ENCODE results near the gene RGS4. TPM values are rescaled to one million over a fixed set of nuclear protein-coding genes. Genes with fewer than 3 reads are reported as not detected.
"Not testable (repeated sequence)": the region's sequence is repeated elsewhere in the genome, so short reads cannot be mapped to it uniquely, and the experiment has no call there.

RGS4 gene
- total RNA-seq, 1 experiment from 2014 or later = not detected

- H2AFZ ChIP-seq (ENCODE audit: low read length) = no peak overlapping the region
- no peaks in the 10 kb centered on the region for H3K9me3 ChIP-seq (ENCODE audit: low read length)
- no peaks in the 10 kb centered on the region for H3K9me2 ChIP-seq (replicated peaks; ENCODE audit: insufficient read depth, low read length)
- no peak overlapping the region for H3K4me2 ChIP-seq (ENCODE audit: low read depth, low read length, poor library complexity, severe bottlenecking)
- H3K4me1 ChIP-seq (ENCODE audit: low read length) = no peaks in the 10 kb centered on the region
- H3K36me3 ChIP-seq (ENCODE audit: insufficient read depth, low read length) = no peaks in the 10 kb centered on the region
- no peaks in the 10 kb centered on the region for H3K27me3 ChIP-seq (ENCODE audit: low read length)
- H3K9ac ChIP-seq (ENCODE audit: low read length) = no peak overlapping the region
- no peaks in the 10 kb centered on the region for H4K20me1 ChIP-seq (ENCODE audit: insufficient read depth, low read depth, low read length)
- DNase-seq = no peak
- no peak overlapping the region for H3K4me3 ChIP-seq (ENCODE audit: low read length)
- no peak overlapping the region for H3K27ac ChIP-seq (ENCODE audit: low read length)
- no peaks in the 10 kb centered on the region for H3K79me2 ChIP-seq (ENCODE audit: low read length)
Observed at GRCh38 chr1:163083690-163084089, 14.5 kb downstream of the RGS4 start.

- no peak for DNase-seq
Observed at GRCh38 chr1:163084330-163084729, 15.2 kb downstream of the RGS4 start.

GRCh38 chr1:163085041-163085903 is 16.1 kb downstream of the RGS4 start:
- Histone ChIP-seq H3K4me3 (ENCODE audit: low read length) (no peak overlapping the region), H2AFZ (ENCODE audit: low read length) (no peak overlapping the region), H3K9ac (ENCODE audit: low read length) (no peak overlapping the region), H3K4me2 (ENCODE audit: low read depth, low read length, poor library complexity, severe bottlenecking) (no peak overlapping the region), H3K79me2 (ENCODE audit: low read length) (no peaks in the 10 kb centered on the region), H3K9me2 (replicated peaks; ENCODE audit: insufficient read depth, low read length) (no peaks in the 10 kb centered on the region), H4K20me1 (ENCODE audit: insufficient read depth, low read depth, low read length) (no peaks in the 10 kb centered on the region), H3K27me3 (ENCODE audit: low read length) (no peaks in the 10 kb centered on the region), H3K9me3 (ENCODE audit: low read length) (no peaks in the 10 kb centered on the region), H3K36me3 (ENCODE audit: insufficient read depth, low read length) (no peaks in the 10 kb centered on the region), H3K4me1 (ENCODE audit: low read length) (no peaks in the 10 kb centered on the region), H3K27ac (ENCODE audit: low read length) (no peak overlapping the region)
- DNase-seq = no peak

More at GRCh38 chr1:163084330-163084729, 15.2 kb downstream of the RGS4 start:
- H3K4me1 ChIP-seq (ENCODE audit: low read length) = no peaks in the 10 kb centered on the region
- no peak overlapping the region for H3K27ac ChIP-seq (ENCODE audit: low read length)
- no peaks in the 10 kb centered on the region for H3K79me2 ChIP-seq (ENCODE audit: low read length)
- H3K36me3 ChIP-seq (ENCODE audit: insufficient read depth, low read length) = no peaks in the 10 kb centered on the region
- no peak overlapping the region for H3K4me3 ChIP-seq (ENCODE audit: low read length)
- H3K27me3 ChIP-seq (ENCODE audit: low read length) = no peaks in the 10 kb centered on the region
- H3K9me2 ChIP-seq (replicated peaks; ENCODE audit: insufficient read depth, low read length) = no peaks in the 10 kb centered on the region
- no peaks in the 10 kb centered on the region for H3K9me3 ChIP-seq (ENCODE audit: low read length)
- no peak overlapping the region for H3K4me2 ChIP-seq (ENCODE audit: low read depth, low read length, poor library complexity, severe bottlenecking)
- no peak overlapping the region for H2AFZ ChIP-seq (ENCODE audit: low read length)
- H4K20me1 ChIP-seq (ENCODE audit: insufficient read depth, low read depth, low read length) = no peaks in the 10 kb centered on the region
- no peak overlapping the region for H3K9ac ChIP-seq (ENCODE audit: low read length)

- no peak overlapping the region for H2AFZ ChIP-seq (ENCODE audit: low read length)
- H3K36me3 ChIP-seq (ENCODE audit: insufficient read depth, low read length) = no peaks in the 10 kb centered on the region
- H3K9me2 ChIP-seq (replicated peaks; ENCODE audit: insufficient read depth, low read length) = no peaks in the 10 kb centered on the region
- no peak overlapping the region for H3K4me3 ChIP-seq (ENCODE audit: low read length)
- no peaks in the 10 kb centered on the region for H4K20me1 ChIP-seq (ENCODE audit: insufficient read depth, low read depth, low read length)
- H3K79me2 ChIP-seq (ENCODE audit: low read length) = no peaks in the 10 kb centered on the region
- H3K4me2 ChIP-seq (ENCODE audit: low read depth, low read length, poor library complexity, severe bottlenecking) = no peak overlapping the region
- no peak for DNase-seq
- no peak overlapping the region for H3K27ac ChIP-seq (ENCODE audit: low read length)
- no peaks in the 10 kb centered on the region for H3K27me3 ChIP-seq (ENCODE audit: low read length)
- H3K4me1 ChIP-seq (ENCODE audit: low read length) = no peaks in the 10 kb centered on the region
- H3K9me3 ChIP-seq (ENCODE audit: low read length) = no peaks in the 10 kb centered on the region
- no peak overlapping the region for H3K9ac ChIP-seq (ENCODE audit: low read length)
Observed at GRCh38 chr1:163085904-163086268, 16.7 kb downstream of the RGS4 start.

GRCh38 chr1:163089117-163089516 is 20.0 kb downstream of the RGS4 start:
- not testable (repeated sequence) for H3K9me2 ChIP-seq (replicated peaks; ENCODE audit: insufficient read depth, low read length); H3K4me1 ChIP-seq (ENCODE audit: low read length); H3K4me2 ChIP-seq (ENCODE audit: low read depth, low read length, poor library complexity, severe bottlenecking); DNase-seq; H3K79me2 ChIP-seq (ENCODE audit: low read length); H3K4me3 ChIP-seq (ENCODE audit: low read length); H3K9ac ChIP-seq (ENCODE audit: low read length); H3K9me3 ChIP-seq (ENCODE audit: low read length); H3K36me3 ChIP-seq (ENCODE audit: insufficient read depth, low read length); H4K20me1 ChIP-seq (ENCODE audit: insufficient read depth, low read depth, low read length); H3K27ac ChIP-seq (ENCODE audit: low read length); H2AFZ ChIP-seq (ENCODE audit: low read length); H3K27me3 ChIP-seq (ENCODE audit: low read length)

GRCh38 chr1:163090321-163090945 is 21.3 kb downstream of the RGS4 start:
- Histone ChIP-seq H3K4me1 (ENCODE audit: low read length) (no peaks in the 10 kb centered on the region), H2AFZ (ENCODE audit: low read length) (no peak overlapping the region), H3K9me2 (replicated peaks; ENCODE audit: insufficient read depth, low read length) (no peaks in the 10 kb centered on the region), H3K79me2 (ENCODE audit: low read length) (no peaks in the 10 kb centered on the region), H3K27ac (ENCODE audit: low read length) (no peak overlapping the region), H4K20me1 (ENCODE audit: insufficient read depth, low read depth, low read length) (no peaks in the 10 kb centered on the region), H3K4me2 (ENCODE audit: low read depth, low read length, poor library complexity, severe bottlenecking) (no peak overlapping the region), H3K36me3 (ENCODE audit: insufficient read depth, low read length) (no peaks in the 10 kb centered on the region), H3K9ac (ENCODE audit: low read length) (no peak overlapping the region), H3K27me3 (ENCODE audit: low read length) (no peaks in the 10 kb centered on the region), H3K9me3 (ENCODE audit: low read length) (no peaks in the 10 kb centered on the region), H3K4me3 (ENCODE audit: low read length) (no peak overlapping the region)
- no peak for DNase-seq

GRCh38 chr1:163093169-163093568 is 24.0 kb downstream of the RGS4 start:
- Histone ChIP-seq H3K4me2 (ENCODE audit: low read depth, low read length, poor library complexity, severe bottlenecking) (no peak overlapping the region), H3K9ac (ENCODE audit: low read length) (no peak overlapping the region), H3K4me1 (ENCODE audit: low read length) (no peaks in the 10 kb centered on the region), H3K36me3 (ENCODE audit: insufficient read depth, low read length) (no peaks in the 10 kb centered on the region), H2AFZ (ENCODE audit: low read length) (no peak overlapping the region), H3K79me2 (ENCODE audit: low read length) (no peaks in the 10 kb centered on the region), H3K9me2 (replicated peaks; ENCODE audit: insufficient read depth, low read length) (no peaks in the 10 kb centered on the region), H3K27ac (ENCODE audit: low read length) (no peak overlapping the region), H3K27me3 (ENCODE audit: low read length) (no peaks in the 10 kb centered on the region), H3K4me3 (ENCODE audit: low read length) (no peak overlapping the region), H3K9me3 (ENCODE audit: low read length) (no peaks in the 10 kb centered on the region), H4K20me1 (ENCODE audit: insufficient read depth, low read depth, low read length) (no peaks in the 10 kb centered on the region)
- no peak for DNase-seq

GRCh38 chr1:163093579-163093978 is 24.4 kb downstream of the RGS4 start:
- H3K4me3 ChIP-seq (ENCODE audit: low read length) = no peak overlapping the region
- no peak overlapping the region for H2AFZ ChIP-seq (ENCODE audit: low read length)
- H3K27me3 ChIP-seq (ENCODE audit: low read length) = no peaks in the 10 kb centered on the region
- DNase-seq = no peak
- no peak overlapping the region for H3K27ac ChIP-seq (ENCODE audit: low read length)
- no peaks in the 10 kb centered on the region for H3K9me3 ChIP-seq (ENCODE audit: low read length)
- no peaks in the 10 kb centered on the region for H3K79me2 ChIP-seq (ENCODE audit: low read length)
- H3K4me1 ChIP-seq (ENCODE audit: low read length) = no peaks in the 10 kb centered on the region
- H3K36me3 ChIP-seq (ENCODE audit: insufficient read depth, low read length) = no peaks in the 10 kb centered on the region
- H3K9me2 ChIP-seq (replicated peaks; ENCODE audit: insufficient read depth, low read length) = no peaks in the 10 kb centered on the region
- H3K4me2 ChIP-seq (ENCODE audit: low read depth, low read length, poor library complexity, severe bottlenecking) = no peak overlapping the region
- H4K20me1 ChIP-seq (ENCODE audit: insufficient read depth, low read depth, low read length) = no peaks in the 10 kb centered on the region
- H3K9ac ChIP-seq (ENCODE audit: low read length) = no peak overlapping the region

All from Karpas-422 (cell line).